Activated CD8-positive, alpha-beta memory T cell treated with anti-CD3 and anti-CD28 coated beads for 36 hours (primary cell): ENCODE results near the gene CDH15. TPM values are rescaled to one million over a fixed set of nuclear protein-coding genes. Genes with fewer than 3 reads are reported as not detected.
"Not testable (repeated sequence)": the region's sequence is repeated elsewhere in the genome, so short reads cannot be mapped to it uniquely, and the experiment has no call there.

Experiments
- CTCF ChIA-PET: fragments of 350-600 bp; sonication (Branson Sonifier 250); formaldehyde crosslinking; loops from one replicate; lab custom pipeline; 2021; ENCODE audit warnings: antibody characterized with exemption; lab: Charles Lee
- POLR2A ChIA-PET: fragments of 350-600 bp; sonication (Branson Sonifier 250); formaldehyde crosslinking; loops from one replicate; lab custom pipeline; 2021; ENCODE audit warnings: antibody characterized with exemption; lab: Charles Lee
- total RNA-seq, 2 experiments: library from RNA; stranded (reverse); gene quantifications; one replicate each; pipeline ENCODE4 v1.2.3, GENCODE V29; 2021

CDH15 gene
- total RNA-seq, 2 experiments from 2014 or later, result not detected

DNA sequence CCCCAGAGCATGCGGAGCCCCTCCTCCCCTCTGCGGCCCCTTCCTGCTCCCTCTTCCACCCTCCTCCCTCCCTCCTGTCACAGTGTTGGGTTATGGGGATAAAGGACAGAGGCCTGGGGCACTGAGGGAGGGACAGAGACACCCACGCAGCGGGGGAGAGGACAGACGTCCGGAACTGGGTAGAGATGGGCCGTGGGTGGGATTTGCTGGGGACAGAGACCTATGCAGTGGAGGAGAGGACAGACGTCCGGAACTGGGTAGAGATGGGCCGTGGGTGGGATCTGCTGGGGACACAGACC, 5.9 kb upstream of the CDH15 start:
- POLR2A ChIA-PET, result interaction anchor here (1.2 kb wide), 1 partner anchor 308 kb away, joined by 3 read pairs; no protein-coding TSS in a partner anchor
- CTCF ChIA-PET, result not testable (repeated sequence)

DNA sequence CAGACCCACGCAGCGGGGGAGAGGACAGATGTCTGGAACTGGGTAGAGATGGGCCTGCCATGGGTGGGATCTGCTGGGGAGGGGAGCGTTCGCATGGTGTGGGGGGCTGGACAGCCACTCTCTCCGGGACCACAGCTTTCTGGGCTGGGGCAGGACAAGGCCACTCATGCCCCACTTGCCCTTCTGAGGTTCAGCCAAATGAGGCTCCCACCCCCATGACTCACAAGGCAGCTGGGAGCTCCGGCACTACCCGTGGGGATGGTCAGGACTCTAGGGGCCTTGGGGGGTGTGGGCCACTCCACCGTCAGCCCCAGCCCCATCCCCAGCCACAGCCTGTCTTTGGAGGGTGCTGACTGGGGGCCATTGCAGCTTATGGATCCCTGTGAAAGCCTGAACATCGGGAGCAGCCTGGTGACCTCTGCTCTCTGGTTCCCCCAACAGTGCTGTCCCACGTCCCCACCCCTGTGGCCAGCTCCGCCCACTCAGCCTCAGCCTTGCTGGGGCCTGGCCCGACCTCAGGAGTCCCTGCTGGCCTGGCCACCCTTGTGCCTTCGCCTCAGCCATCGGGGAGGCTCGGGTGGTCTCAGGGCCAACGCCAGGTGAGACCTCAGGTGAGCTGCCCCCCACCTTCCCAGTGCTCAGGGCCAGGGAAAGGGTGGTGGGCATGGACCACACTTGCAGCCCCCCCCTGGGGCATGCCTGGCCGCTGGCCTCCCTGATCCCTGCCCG, 4.7 kb upstream of the CDH15 start:
- CTCF ChIA-PET, result interaction anchor here (0.6 to 2.4 kb wide), 18 partner anchors 11 to 1476 kb away, joined by 3 to 10 read pairs (median 4); partner anchors contain the start of genes GALNS, TRAPPC2L and ZNF778

DNA sequence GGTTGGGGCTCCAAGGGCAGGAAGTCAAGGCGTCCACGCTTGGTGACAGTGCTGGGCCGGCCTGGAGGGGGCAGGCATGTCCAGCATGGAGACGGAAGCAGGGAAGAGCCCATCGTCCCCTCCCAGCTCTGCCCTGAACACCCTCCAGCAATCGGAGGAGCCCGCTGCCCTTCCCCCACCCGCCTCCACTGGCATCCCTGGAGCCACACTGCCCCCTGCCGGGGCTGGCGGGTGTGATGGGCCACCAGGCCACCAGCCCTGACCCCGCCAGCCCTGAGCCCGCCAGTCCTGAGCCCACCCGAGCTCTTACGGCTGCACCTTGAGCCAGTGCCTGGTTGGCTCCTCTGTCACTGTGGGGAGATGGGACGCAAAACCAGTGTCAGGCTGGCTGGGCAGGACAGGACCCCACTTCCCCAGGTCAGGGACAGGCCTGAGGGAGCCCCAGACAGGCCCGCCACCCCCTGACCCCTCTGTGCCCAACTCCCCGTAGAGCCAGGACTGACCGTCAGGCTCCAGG, 4.1 kb upstream of the CDH15 start:
- ChIA-PET CTCF (interaction anchor here (0.6 to 2.4 kb wide), 18 partner anchors 10 to 1477 kb away, joined by 3 to 10 read pairs (median 4); partner anchors contain the start of genes GALNS, TRAPPC2L and ZNF778), POLR2A (no interaction called here)

More for the DNA sequence above, 4.7 kb upstream of the CDH15 start:
- POLR2A ChIA-PET, result no interaction called here

DNA sequence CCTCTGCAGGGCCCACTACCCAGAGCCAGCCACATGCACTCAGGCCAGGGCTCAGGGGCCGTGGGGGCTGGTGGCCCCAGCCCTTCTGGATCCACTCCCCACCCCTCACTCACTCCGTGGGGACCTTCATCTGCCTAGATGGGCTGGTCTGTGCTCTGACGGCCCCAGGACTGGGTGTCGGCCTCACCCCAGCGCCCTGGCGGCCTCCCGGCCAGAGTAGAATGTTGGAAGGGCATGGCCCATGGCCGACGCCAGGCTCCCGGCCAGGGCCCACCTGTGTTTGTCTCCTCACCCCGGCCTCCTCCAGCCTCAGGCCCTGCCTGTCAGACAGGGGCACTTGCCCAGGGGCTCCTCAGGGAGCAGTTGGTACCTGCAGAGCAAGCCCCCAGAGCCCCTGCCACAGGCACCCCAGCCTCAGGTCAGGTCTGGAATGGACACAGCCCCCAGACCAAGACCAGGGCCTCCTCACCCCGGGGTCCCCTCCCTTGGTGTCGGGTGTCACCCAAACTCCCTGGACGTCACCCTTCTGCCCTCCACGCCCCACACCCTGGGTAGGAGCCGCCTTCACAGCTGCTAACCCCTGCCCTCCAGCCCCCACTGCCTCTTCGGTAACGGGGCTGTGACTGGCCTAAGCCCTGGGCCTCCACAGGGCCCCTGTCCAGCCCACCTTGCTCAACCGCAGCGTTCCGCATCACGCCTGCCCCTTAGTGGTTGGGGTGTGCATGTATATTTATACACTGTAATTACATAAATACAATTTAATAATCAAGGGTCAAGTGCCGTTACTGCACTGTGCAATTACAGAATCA, 3.0 kb upstream of the CDH15 start:
- POLR2A ChIA-PET, result no interaction called here
- CTCF ChIA-PET, result interaction anchor here (2.4 kb wide), 1 partner anchor 13 kb away, joined by 8 read pairs; no protein-coding TSS in a partner anchor

DNA sequence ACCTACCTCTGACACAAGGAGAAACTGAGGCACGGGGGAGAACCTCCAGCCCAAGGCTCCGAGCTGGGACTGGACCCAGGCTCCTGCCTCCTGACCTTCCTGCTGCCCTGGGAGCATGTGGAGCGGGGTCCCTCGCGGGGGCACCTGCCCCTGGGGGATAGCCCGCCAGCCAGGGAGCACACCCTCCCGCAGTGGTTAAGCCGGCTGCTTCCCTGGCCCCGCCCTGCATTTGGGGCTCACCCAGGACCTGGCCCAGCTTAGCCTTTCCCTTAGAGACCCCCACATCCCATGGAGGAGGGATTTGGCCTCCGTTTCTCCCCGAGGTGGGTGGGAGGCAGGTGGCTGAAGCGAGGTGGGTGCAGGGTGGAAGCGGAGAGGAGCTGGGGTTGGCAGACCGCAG, 1.8 kb upstream of the CDH15 start:
- ChIA-PET CTCF (no interaction called here), POLR2A (no interaction called here)

DNA sequence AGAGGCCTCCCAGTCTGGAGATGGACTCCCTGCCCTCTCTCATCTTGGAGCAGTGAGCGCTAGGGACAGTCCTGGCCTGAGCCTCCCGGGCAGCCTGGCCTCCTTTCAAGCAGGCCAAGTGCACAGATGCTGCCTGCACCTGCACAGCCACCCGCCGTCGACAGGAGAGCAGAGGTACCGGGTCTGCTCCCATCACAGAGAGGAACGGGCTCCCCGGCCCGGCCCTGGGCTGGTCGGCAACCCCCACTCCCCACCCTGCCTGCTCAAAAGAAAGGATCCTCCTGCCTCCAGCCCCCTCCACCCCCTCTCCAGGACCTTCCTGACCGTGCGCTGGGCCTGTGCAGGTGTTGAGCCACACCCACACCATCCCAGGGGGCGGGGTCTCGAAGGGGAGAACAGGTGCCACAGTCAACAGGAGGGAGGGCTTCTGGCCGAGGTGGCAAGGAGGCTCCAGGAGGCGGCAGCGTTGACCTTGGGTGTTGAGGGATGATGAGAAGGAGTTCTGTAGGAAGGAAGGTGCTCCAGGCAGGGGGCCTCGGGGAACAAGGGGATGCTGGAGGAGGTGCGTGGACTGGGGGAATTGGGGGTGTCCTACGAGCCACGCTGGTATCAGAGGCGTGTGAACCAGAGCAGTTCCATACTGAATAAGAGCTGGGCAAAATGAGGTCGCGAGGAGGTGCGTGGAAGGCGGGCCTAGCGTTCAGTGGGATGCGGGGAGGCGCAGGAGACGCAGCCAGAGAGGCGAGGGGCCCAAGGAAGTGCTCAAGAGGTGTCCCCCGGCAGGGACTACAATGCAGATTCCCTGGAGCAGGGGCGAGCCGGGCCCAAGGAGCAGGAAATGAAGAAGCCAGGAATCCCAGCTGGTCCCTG, 967 bp upstream of the CDH15 start:
- ChIA-PET POLR2A (interaction anchor here (0.7 kb wide), 1 partner anchor 513 kb away, joined by 3 read pairs; no protein-coding TSS in a partner anchor), CTCF (interaction anchor here (1.0 to 1.2 kb wide), 2 partner anchors 22 to 46 kb away, joined by 3 to 4 read pairs; no protein-coding TSS in a partner anchor)

DNA sequence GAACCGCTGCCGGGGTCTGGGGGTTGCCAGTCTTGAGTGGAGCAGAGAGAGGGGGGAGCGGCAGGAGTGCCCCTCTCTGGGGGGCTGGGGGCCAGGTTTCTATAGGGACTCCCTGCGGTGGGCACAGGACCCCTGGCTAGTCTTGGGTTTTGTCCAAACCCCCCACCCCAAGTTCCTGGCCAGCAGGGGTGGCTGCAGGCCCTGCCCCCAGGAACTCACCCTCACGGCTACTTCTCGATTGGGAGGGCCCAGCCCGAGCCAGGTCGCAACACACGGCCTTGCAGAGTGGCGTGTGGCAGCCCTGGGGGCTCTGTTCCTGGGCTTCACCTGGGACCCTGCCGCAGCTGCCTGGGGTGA, 601 bp downstream of the CDH15 start:
- POLR2A ChIA-PET, result no interaction called here
- CTCF ChIA-PET, result no interaction called here

DNA sequence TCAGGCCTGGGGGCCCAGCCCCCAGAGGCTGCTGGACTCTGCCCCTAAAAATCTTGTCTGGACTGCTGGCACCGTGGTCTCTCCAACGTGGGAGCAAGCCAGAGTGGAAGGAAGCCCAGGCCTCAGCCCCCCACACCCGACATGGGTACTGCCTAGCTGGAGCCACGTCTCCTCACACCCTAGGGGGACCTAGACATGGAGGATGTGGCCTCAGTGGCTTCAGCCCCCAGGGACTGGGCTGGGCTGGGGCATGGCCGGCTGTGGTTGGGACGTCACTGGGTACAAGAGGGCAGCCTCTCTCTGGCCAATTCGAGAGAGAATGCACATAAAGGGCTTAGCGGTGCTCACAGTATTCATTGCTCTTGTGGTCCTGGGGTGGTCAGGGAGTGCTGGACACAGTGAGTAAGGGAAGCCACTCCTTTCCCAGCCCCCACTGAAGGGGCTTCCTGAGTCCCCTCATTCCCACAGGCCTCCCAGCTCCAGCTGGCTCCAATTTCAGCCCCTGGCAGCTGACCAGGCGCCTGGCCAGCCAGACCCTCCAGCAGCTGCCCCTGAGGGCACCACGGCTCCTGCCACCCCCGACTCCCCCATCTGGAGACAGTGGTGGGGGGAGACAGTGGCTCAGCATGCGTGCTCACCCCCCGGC, 1.1 kb downstream of the CDH15 start:
- CTCF ChIA-PET, result no interaction called here
- POLR2A ChIA-PET, result interaction anchor here (0.6 kb wide), 1 partner anchor 738 kb away, joined by 5 read pairs; no protein-coding TSS in a partner anchor

DNA sequence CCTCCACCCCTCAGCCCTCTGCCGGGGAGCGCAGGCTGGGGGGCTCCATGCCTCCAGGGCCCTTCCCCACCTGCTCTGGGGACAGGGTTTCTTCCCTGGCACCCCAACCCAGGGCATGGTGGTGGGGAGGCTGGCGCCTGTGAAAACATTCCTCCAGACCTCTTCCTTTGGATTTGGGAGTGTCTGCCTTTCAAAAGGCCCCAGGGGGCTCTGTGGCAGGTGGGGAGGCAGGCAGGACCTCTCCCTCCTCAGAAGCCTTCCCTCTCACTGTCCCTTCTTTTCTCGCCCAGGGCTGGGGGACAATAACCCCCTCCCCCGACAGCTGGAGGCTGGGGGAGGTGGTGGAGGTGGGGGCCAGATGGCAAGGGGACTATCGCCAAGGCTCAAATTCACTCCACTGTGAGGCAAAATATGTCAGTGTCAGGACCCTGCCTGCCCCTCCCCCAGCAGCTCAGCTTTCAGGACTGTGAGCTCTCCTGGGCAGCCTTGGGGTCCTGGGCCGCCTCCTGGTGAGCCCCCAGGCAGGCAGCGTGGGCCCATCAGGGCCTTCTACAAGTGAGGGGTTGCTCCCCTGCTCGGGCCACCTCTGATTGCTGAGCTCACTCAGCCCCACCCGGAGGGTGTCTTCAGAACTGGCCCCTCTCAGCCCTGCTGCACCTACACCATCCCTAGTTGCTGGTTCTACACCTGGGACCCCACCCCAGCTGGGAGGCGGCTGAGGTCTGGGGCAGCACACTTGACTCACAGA, 1.8 kb downstream of the CDH15 start:
- POLR2A ChIA-PET, result interaction anchor here (0.6 kb wide), 1 partner anchor 737 kb away, joined by 5 read pairs; no protein-coding TSS in a partner anchor
- CTCF ChIA-PET, result interaction anchor here (0.8 to 1.4 kb wide), 2 partner anchors 10 to 436 kb away, joined by 3 read pairs; no protein-coding TSS in a partner anchor

DNA sequence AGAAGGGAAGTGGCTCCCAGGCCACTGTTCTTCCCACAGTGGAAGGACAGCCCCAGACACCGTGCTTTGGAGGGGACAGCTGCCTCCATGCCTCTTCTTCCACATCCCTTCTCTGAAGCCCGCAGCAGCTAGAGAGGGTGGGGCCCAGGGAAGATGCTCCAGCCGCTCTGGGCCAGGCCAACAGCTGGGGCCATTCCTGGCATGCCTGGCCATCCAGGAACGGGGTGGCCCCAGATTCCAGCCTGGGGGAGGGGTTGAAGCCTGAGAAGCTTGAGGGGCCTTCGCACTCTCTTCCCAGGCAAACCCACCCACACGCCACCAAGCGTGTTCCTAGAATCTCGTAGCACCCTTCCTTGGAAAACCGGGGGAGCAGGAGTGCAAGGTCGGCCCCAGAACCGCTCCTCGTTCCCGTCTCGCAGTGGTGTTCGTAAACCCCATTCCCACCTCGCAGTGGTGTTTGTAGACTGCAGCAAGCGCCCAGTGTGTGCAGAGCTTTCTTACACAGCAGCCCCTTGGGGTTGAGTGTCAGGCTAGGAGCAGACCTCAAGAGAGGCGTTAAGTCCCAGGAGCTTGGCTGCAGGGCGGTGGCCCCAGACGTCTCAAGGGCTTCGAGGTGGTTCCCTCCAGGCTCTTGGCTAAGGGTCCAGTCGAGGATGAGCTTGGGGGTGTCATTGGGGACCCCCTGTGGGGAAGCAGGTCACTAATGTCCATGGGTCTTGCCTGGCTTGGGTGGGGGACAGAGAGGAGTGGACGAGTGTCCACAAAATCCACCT, 2.7 kb downstream of the CDH15 start:
- ChIA-PET CTCF (interaction anchor here (0.8 to 1.4 kb wide), 2 partner anchors 9 to 437 kb away, joined by 3 read pairs; no protein-coding TSS in a partner anchor), POLR2A (no interaction called here)

DNA sequence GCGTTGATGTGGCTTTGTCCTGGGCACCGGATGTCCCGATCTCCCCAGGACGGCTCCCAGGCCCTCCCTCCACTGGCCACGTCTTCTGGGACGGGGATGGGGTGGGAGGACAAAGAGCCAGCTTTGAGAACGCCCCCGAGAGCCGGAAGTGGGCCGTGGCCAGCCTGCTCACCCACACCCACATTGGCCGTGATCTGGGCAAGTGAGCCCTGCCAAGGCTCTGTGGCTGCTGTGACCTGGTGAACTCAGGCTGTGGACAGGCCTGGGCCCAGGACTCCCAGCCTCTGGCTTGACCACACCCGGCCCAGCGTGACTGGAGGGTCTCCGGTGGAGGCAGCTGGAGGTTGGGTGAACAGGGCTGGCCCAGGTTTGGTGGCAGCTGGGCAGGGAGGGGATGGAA, 3.3 kb downstream of the CDH15 start:
- POLR2A ChIA-PET, result no interaction called here
- CTCF ChIA-PET, result no interaction called here

DNA sequence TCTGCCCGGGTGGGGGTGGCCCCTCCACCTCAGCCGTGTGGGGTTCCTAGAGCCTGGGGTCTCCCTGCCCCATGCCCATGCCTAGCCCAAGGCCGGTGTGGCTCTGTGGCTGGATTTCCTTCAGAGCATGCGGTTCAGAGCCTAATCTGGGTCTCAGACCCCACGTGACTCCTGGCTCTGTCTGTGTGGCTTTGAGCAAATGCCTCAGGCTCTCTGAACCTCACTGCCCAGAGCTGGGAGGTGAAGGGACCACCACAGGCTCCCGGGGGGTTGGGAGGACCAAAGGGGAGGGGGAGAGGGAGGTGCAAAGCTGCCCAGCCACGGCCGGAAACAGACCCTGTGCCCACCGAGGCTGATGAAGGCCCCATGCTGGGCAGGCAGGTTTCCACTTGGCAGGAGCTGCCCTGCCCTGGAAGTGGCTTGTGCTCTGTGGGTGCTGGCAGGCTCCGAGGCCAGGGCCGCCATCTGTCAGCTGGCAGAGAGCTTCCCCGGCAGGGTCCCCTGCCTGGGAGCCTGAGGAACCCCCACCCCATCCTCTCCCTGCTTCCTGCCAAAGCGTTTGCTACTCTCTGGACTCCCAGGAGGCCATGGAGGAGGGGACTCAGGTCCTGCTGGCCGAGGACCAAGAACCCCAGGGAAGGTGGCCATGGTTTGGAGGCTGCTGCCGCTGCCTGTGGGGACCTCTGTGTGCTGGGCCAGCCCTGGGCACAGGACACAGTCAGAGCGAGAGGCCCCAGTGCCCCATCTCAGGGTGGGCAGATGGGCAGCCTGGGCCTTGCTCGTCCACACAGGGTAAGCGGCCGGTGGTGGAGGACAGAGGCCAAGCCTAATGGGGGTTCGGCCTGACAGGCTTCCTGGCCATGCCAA, 4.0 kb downstream of the CDH15 start:
- POLR2A ChIA-PET, result no interaction called here
- CTCF ChIA-PET, result no interaction called here

DNA sequence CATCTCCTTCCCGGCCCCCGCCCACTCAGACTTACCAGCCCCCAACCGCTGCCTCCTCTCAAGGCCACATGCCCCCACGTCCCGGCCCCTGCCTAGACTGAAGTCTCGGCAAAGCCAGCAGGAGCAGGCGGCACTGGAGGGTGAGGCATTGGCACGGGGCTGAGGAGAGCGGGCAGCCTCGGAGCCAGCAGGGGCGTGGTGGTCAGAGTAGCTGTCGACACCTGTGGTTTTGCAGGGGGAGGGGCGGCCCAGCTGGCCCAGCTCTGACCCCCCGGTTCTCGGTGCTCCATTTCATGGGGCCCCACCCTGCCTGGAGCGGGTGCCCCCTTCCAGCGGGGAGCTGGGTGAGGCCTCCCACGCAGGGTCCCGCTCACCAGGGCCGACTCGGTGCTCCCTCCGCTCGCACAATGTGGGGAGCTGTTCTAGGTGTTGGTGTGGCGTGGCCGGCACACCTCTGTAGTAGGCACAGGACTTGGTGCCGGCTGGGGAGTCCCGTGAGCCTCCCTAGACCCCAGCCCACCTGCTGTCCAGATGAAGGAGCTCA, 4.7 kb downstream of the CDH15 start:
- POLR2A ChIA-PET, result no interaction called here
- CTCF ChIA-PET, result no interaction called here

DNA sequence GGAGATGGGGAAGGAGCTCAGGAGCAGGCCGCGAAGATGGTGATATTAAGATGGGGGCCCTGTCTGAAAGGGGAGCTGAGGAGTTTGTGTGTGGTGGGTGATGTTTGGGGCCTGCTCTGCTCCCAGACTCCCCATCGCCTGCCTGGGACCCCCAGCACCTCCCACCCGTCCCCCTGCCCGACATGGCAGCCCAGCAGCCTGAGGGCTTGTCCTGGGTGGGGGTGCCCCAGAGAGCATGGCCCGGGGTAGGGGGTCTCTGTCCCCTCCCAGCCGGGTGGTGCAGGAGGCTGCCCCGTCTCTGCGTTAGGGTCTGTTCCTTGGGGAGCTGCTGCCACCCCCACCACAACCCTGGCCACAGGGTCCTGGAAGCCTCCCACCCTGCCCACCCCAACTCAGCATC, 5.2 kb downstream of the CDH15 start:
- POLR2A ChIA-PET, result no interaction called here
- CTCF ChIA-PET, result no interaction called here

DNA sequence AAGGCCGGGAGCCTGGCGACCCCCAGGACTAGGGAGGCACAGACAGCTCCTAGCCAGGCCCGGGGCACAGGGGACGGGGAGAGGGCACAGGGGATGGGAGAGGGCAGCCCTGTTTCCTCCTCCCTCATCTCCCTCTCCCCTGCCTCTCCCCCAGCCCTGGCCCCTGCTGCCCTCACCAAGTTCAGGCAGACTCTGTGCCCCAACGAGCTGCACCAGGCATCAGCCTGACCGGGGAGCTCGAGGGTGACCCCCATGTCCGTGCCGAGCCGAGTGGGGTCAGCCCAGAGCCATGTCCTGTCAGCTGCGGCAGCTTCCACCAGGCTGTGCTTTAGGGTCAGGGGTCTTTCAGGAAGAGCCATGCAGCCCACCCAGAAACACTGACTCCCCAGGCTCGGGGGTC, 6.0 kb downstream of the CDH15 start:
- ChIA-PET CTCF (interaction anchor here (0.9 kb wide), 1 partner anchor 10 kb away, joined by 3 read pairs; no protein-coding TSS in a partner anchor), POLR2A (no interaction called here)
